Pancreas (tissue), 10 donors: Measurements from ENCODE around the gene RABAC1. TPM values are rescaled to one million over a fixed set of nuclear protein-coding genes. Genes with fewer than 3 reads are reported as not detected.

ENCODE experiments used
- ATAC-seq, 4 donors: fragments of 200-7000 bp; cut with Tn5 transposase; one replicate each; pipeline versions ENCODE4 v1.8.0 to v1.9.1; 2020; ENCODE audit warnings: mild to moderate bottlenecking in 4 of 4, moderate library complexity in 4 of 4
- DNase-seq, 6 donors: peaks; one replicate each; pipeline ENCODE4 v3.0.0-alpha.2; 2020
- FAIRE-seq: peaks from 2 replicates; lab custom pipeline; 2012; peaks lifted over from hg19 to GRCh38; lab: Jason Lieb, UNC
- H3K27ac ChIP-seq, 4 donors: fragments of 200-600 bp; sonication (generic); 1 replicate in 3 of 4; 2 replicates in 1 of 4; pipeline versions ENCODE4 v1.5.0 to v1.8.0; 2020
- H3K27me3 ChIP-seq, 4 donors: fragments of 200-600 bp; one replicate each; pipeline ENCODE4 v1.8.0; 2021
- H3K36me3 ChIP-seq, 3 donors: fragments of 200-600 bp; sonication (generic) in 1 of 3; one replicate each; pipeline versions ENCODE4 v1.5.0 to v1.8.0; 2020 to 2021
- H3K4me1 ChIP-seq, 3 donors: fragments of 200-600 bp; one replicate each; pipeline ENCODE4 v1.8.0; 2021
- H3K4me3 ChIP-seq, 4 donors: fragments of 200-600 bp; sonication (generic) in 2 of 4; one replicate each; pipeline versions ENCODE4 v1.5.0 to v1.8.0; 2020 to 2021
- H3K9me3 ChIP-seq, 4 donors: fragments of 200-600 bp; one replicate each; pipeline ENCODE4 v1.8.0; 2021
- CTCF ChIP-seq, 4 donors: fragments of 200-600 bp; sonication (generic) in 3 of 4; IDR thresholded peaks; one replicate each; pipeline versions ENCODE4 v1.5.0 to v1.8.0; 2021; ENCODE audit warnings: antibody characterized with exemption in 4 of 4
- WGBS, 2 donors: extraction: QIAGEN DNeasy Blood & Tissue Kit; methylation state at CpG; one replicate each; pipeline ENCODE4 v1.1.7; 2013; 5-methylcytosine and 5-hydroxymethylcytosine counted together
- intact Hi-C, 3 donors: fragments of 100-400 bp; cut with DNase I; formaldehyde crosslinking; loops; one replicate each; pipeline versions ENCODE4 v1.11.1 to v1.14.2; 2022
- polyA plus RNA-seq, 2 donors: library from polyadenylated mRNA; stranded (reverse); fragments of 200-250 nt; gene quantifications; one replicate each; pipeline ENCODE4 v1.2.3, GENCODE V29; 2013
- total RNA-seq, 6 donors: library from RNA; stranded (reverse); fragmentation: NEBNext Ultra II Directional in 4 of 6; extraction: Animal tissue kit (Norgen Biotek cat#: 25700) in 4 of 6; gene quantifications; one replicate each; pipeline versions ENCODE4 v1.2.1 to v1.2.4, GENCODE V29; 2021 to 2023
- donor health status: healthy with polysubstance abuse.
- donor health status: DM: no; HTN: no; CAD: no; lungs with moderate emphysema.
- donor health status: DM: no; HTN: no; CAD: no.
- donor health status: control.
- donor health status: control.
- donor health status: Bipolar disorder and iron deficiency.
- donor health status: DM: yes; HTN: yes; CAD: no.
- donor health status: DM: no; HTN: no; CAD: no.
- donor health status: DM: no; HTN: no; CAD: no.
- donor health status: DM: yes; HTN: yes; CAD: no.

Gene RABAC1
- total and polyA plus RNA-seq, 8 donors, result 49.8 to 134 (median 74.0) TPM

GRCh38 chr19:41956621-41957020 is 2.5 kb downstream of the RABAC1 start:
- H3K4me1 ChIP-seq, result peaks cover 0 to 4% (median 0%) of the 10 kb centered on the region in 3 donors
- no peak for TF ChIP-seq CTCF (IDR thresholded peaks at IDR 0.05)
- DNase-seq (no peak), ATAC-seq (no peak), FAIRE-seq (no peak)
- H3K4me3 ChIP-seq, result no peak overlapping the region
- H3K27ac ChIP-seq, result no peak overlapping the region
- H3K9me3 ChIP-seq, result no peaks in the 10 kb centered on the region
- H3K27me3 ChIP-seq, result no peaks in the 10 kb centered on the region
- H3K36me3 ChIP-seq, result no peaks in the 10 kb centered on the region
- WGBS, 2 donors, result 89 to 90% methylated on average over 13 of the region's 13 CpGs
- intact Hi-C loops, result no loop called here

- H3K9me3 ChIP-seq, result no peaks in the 10 kb centered on the region
- TF ChIP-seq CTCF (IDR thresholded peaks at IDR 0.05), result no peak
- H3K4me3 ChIP-seq, result no peak overlapping the region
- peaks cover 0 to 4% (median 0%) of the 10 kb centered on the region in 3 donors for H3K4me1 ChIP-seq
- FAIRE-seq (no peak), ATAC-seq (no peak), DNase-seq (no peak)
- H3K27me3 ChIP-seq, result no peaks in the 10 kb centered on the region
- intact Hi-C loops, result no loop called here
- no peak overlapping the region for H3K27ac ChIP-seq
- 73 to 78% methylated on average over 7 of the region's 7 CpGs for WGBS, 2 donors
- no peaks in the 10 kb centered on the region for H3K36me3 ChIP-seq
These were observed 3.6 kb downstream of the RABAC1 start for GRCh38 chr19:41955521-41955920.

GRCh38 chr19:41951686-41952172 is 7.4 kb downstream of the RABAC1 start:
- no peak for FAIRE-seq
- Histone ChIP-seq H3K36me3 (no peaks in the 10 kb centered on the region), H3K4me1 (no peaks in the 10 kb centered on the region), H3K4me3 (no peak overlapping the region), H3K9me3 (no peaks in the 10 kb centered on the region), H3K27me3 (no peaks in the 10 kb centered on the region), H3K27ac (no peak overlapping the region)
- peak; percentile 97 to 98 (median 98) for TF ChIP-seq CTCF (IDR thresholded peaks at IDR 0.05)
- ATAC-seq, result peak; percentile 65 to 96 (median 88)
- peak; percentile 63 to 98 (median 84) for DNase-seq
- 4% methylated on average over 12 of the region's 12 CpGs for WGBS, 2 donors
- intact Hi-C loops, result loop anchor here in 1 of 3 donors (5.0 kb wide), 1 partner anchor 79 kb away; no protein-coding TSS in a partner anchor

DNA sequence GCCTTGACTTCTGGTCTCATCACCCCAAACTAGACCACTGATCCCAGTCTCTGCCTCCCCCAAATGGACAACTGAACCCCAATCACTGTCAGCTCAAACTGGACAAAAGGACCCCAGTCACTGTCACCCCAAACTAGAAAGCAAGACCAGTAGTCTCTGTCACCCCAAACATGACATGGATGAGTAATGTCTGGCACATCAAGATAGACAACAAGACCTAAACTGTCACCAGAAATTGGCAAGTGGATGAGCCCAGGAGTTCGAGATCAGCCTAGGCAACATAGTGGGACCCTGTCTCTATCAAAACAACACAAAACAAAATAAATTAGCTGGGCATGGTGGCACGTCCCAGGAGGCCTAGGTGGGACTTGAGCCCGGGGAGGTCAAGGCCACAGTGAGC is 12.0 kb downstream of the RABAC1 start:
- no peaks in the 10 kb centered on the region for H3K27me3 ChIP-seq
- FAIRE-seq (no peak), ATAC-seq (no peak), DNase-seq (no peak)
- no peaks in the 10 kb centered on the region for H3K36me3 ChIP-seq
- no peaks in the 10 kb centered on the region for H3K4me1 ChIP-seq
- intact Hi-C loops, result loop anchor here in 1 of 3 donors (5.0 kb wide), 1 partner anchor 70 kb away; the partner anchor contains the start of gene CD79A
- WGBS, 2 donors, result 77 to 80% methylated on average over 3 of the region's 3 CpGs
- no peak overlapping the region for H3K27ac ChIP-seq
- H3K9me3 ChIP-seq, result no peaks in the 10 kb centered on the region
- no peak for TF ChIP-seq CTCF (IDR thresholded peaks at IDR 0.05)
- no peak overlapping the region for H3K4me3 ChIP-seq

DNA sequence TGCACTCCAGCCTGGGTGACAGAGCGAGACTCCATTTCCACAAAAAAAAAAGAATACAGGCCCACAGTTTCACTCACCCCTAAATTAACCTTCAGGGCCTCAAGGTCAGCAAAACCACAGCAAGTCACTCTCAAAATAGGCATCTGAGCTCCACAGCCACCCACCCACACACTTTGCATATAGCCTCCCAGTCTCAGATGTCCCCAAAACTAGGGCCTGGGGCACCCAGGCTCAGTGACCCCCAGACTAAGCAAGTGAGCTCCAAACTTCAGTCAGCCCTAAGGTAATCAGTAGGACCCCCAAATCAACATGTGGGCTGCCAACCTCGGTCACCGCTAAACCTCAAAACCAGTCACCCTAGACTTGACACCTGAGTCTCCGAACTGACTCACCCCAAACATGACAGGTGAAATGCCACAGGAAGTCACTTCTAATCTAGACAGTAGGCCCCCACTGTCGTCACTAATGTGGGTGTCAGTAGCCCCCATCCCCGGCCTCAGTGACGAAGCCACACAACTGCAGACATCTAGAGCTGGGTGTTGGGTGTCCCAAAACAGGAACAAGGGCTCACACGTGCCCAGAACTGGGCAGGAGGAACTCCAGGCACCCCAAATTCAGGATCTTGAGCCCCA is 13.9 kb downstream of the RABAC1 start:
- DNase-seq, result no peak
- ATAC-seq, result peak in 3 of 4 donors; percentile 14 to 46 (median 14)
- TF ChIP-seq CTCF (IDR thresholded peaks at IDR 0.05), result no peak
- Histone ChIP-seq H3K9me3 (no peaks in the 10 kb centered on the region), H3K27ac (no peak overlapping the region), H3K36me3 (no peaks in the 10 kb centered on the region), H3K27me3 (no peaks in the 10 kb centered on the region), H3K4me1 (no peaks in the 10 kb centered on the region), H3K4me3 (no peak overlapping the region)
- 76 to 88% methylated on average over 8 of the region's 8 CpGs for WGBS, 2 donors
- no peak for FAIRE-seq
- intact Hi-C loops, result loop anchor here in 1 of 3 donors (5.0 kb wide), 1 partner anchor 68 kb away; the partner anchor contains the start of gene CD79A
